Right renal cortex interstitium (tissue), 3 donors: Measurements from ENCODE around the gene FHOD3. TPM values are rescaled to one million over a fixed set of nuclear protein-coding genes. Genes with fewer than 3 reads are reported as not detected.
A peak's percentile ranks its signal among the peaks of the same experiment; 100 is the strongest.

Source experiments
- DNase-seq, 3 donors: peaks; one replicate each; pipeline ENCODE4 v3.0.0-alpha.2; 2013; ENCODE audit warnings: low read depth in 3 of 3, low spot score in 2 of 3
- polyA plus RNA-seq, 3 donors: library from polyadenylated mRNA; unstranded; fragments of 120-200 nt; gene quantifications; one replicate each; pipeline ENCODE4 v1.2.1, GENCODE V29; 2013; ENCODE audit not compliant: insufficient read length in 3 of 3

FHOD3 gene
- polyA plus RNA-seq, 3 donors, result 39.8 to 45.6 (median 40.1) TPM

DNA sequence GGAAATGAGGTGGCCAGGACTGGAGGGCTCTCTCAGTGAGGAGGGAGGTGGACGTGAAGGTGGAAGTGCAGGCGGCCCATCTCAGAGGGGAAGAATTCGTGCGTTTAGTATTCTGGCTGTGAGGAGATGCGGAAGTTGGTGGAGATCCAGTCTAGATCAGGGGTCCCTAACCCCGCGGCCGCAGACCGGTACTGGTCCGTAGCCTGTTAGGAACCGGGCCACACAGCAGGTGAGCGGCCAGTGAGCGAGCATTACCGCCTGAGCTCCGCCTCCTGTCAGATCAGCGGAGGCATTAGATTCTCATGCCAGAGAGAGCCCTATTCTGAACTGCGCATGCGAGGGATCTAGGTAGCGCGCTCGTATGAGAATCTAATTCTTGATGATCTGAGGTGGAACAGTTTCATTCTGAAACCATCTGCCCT, 1.6 kb upstream of the FHOD3 start:
- DNase-seq, result no peak

DNA sequence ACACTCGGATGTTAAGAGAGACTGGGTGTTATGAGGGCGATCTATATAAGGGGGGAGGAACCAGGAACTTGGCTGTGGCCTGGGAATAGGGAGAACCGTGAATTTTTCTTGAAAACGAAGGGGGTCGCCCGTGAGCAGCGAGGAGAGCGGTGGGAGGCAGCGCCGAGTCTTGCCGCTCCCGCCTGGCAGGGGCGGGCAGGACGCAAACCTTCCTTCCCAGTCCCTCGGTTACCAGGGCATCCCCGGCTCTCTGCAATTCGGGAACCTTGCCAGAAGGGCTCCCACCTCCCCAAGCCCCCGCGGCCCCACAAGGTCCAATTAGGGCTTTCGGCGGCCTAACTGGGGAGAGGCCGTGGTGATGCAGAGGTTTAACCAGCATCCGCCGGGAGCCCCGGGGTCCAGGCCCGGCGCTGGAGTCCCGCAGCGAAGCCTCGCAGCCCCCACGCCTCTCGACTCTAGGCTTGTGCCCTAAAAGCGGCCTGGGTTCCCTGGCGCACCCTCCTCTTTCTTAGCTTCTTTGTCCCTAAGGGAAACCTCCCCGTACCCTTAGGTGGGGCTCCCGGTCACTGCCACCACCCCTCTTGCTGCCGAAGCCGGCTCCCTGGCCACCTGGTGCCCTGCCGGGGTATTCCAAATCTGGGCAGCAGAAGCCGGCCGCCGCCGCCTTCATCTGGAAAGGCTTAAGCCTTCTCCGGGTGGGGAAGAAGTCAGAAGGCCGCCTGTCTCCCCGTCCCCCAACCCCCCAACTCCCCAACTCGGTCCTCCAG, 680 bp upstream of the FHOD3 start:
- DNase-seq, result peak in 1 of 3 donors; percentile 53

DNA sequence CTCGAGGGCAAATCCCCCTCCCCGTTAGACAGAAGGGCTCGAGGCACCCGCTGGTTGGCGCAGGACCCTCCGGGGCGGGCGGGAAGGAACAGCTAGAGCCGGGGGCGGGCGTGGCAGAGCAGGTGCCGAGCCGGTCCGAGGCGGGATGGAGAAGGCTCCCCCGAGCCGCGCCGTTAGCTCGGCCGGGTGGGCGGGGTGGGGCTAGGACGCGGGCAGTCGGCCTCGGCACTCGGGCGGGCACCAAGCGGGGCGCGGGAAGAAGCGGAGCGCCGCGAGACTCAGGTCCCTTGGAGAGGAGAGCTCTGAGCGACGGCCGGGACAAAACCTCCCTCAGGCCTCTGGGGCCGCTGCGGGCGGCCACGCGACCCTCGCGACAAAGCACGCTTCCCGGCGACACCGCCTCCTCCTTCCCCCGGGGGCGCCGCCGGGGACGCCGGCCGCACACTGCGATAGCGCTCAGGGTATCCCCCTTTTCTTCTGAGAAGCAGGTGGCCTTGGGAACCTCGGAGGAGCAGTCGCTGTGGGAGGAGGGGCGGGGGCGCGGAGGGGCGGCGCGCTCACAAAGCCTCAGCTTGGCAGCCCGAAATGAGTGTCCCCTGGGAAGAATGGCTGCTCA, 721 bp downstream of the FHOD3 start:
- no peak for DNase-seq

DNA sequence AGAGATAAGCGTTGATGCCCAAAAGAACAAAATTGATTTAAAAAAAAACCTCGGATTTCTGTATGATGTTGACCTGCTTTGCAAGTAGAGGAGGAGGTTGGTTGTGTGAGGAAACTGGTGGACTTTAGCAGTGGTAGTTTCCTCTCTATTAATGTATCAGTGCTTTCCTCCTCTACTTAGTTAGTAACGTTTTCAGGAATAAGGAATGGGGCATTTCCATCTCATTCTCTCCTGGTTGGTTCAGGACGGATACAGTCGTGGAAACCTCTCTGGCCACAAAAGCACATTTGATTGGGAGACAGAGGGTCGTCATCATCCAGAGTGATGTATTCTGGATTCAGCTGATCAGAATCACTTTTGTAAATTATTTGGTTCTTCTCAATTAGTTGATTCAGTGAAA, 1.5 kb downstream of the FHOD3 start:
- no peak for DNase-seq

- no peak for DNase-seq
Measured at GRCh38 chr18:36300211-36300610, 2.7 kb downstream of the FHOD3 start.

DNA sequence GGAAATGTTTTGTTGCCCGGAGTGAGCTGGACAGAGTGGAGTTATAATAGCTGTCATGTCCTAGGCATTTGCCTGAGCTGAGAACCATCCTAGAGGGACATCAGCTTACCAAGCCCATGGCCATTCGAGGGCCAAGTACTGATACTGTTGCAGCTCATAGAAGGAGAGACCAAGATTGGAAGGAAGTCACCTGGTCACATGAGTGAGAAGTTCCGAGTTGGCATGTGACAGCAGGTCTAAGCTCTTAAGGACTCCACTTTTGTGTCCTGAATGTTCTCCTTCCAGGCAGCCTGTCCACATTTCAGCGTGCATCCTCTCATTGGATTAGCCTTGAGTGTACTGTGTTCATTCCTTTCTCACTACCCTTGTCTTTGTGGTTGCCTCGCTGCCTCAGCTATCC, 4.4 kb downstream of the FHOD3 start:
- DNase-seq, result no peak

- DNase-seq, result no peak
Measured at GRCh38 chr18:36302676-36303075, 5.2 kb downstream of the FHOD3 start.

- no peak for DNase-seq
Measured at GRCh38 chr18:36303211-36303844, 5.8 kb downstream of the FHOD3 start.

- no peak for DNase-seq
Measured at GRCh38 chr18:36304723-36305122, 7.2 kb downstream of the FHOD3 start.

GRCh38 chr18:36305375-36305774, 7.9 kb downstream of the FHOD3 start:
- DNase-seq, result no peak

GRCh38 chr18:36307513-36307912, 10.0 kb downstream of the FHOD3 start:
- no peak for DNase-seq

- no peak for DNase-seq
Measured at GRCh38 chr18:36308711-36309435, 11.4 kb downstream of the FHOD3 start.

DNA sequence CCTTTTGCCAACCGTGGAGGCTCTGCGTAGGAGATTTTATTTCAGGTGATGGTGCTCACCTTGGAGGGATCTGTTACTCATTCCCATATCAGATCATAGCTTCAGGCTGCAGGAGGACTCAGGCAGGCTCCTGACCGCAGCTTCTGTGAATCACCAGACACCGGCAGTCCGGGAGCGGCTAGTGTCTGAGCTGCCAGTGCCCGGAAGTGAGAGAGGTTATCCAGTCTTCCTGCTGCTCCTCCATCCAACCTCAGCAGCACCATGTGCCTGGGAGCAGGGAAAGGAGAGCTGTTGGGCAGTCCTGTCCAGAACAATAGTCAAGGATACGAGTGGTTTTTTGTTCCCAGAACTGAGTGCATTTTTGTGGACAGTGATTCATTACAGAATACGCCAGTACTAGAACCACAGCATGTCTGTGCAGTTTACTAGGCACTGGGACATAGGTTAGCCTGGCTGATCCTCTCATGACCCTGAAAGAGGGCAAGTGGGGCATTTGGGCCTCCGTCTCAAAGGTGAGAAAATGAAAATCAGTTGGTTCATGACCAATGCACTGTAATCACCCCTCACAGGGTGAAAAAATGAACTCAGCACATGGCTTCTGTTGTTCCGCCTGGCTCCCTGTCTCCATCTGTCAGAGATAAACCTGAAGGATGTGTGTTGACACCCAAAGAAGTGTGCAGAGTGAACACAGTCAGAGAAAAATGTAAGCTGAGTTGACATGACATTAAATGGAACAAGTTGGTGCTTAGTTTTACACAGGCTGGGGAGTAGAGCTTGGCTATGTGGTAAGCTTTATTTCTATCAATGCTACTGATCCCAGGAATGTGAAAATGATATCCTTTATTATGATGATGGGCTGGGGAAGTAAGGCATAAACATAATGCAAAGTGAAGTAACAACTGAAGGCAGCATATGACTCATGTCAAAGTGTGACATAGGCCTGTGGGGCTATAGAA, 12.2 kb downstream of the FHOD3 start:
- no peak for DNase-seq

DNA sequence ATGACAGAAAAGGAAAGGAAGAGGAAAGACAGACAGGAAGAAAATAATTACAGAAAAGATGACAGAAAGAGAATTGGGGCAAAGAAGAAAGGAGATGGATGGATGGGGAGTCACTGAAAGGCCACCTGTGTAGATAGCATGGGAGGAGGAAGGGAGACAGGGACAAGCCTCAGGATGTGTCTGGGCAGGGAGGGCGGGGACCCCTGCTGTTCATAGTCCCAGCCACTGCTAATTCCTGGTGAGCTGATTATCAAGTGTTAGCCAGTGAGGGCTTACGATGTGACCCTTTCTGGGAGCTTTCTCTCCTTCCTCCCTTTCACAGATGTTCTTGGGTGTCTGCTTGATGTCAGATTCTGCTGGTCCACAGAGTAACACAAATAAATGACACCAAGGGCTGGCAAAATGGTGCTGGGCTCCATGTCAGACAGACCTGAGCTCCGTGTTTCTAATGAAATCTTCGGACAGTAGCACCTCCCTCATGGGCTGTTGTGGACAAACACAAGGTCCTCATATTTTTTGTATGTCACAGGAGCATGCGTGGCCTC, 13.6 kb downstream of the FHOD3 start:
- DNase-seq, result no peak

DNA sequence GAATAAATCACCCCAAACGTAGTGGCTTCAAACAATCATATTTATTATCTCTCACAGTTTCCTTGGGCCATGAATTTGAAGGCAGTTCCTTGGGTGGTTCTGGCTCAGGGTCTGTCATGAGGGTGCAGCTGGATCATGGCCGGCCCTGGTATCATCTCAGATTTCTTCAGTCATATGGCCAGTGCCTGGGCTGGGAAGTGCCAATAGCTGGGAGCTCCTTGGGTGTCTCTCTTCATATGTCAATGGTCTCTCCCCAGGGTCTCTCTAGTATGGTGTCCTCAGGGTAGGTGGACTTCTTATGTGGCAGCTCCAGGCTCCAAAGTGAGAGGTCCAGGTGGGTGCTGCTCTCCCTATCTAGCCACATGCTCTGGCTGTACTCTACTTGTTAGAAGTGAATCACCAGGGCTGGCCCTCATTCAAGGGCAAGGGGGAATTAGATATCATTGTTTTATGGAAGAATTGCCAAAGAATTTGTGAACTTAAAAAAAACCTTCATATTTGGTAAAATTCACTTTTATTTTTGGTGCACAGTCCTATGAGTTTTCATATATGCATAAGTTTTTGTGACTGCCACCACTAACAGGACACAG, 15.4 kb downstream of the FHOD3 start:
- no peak for DNase-seq

DNA sequence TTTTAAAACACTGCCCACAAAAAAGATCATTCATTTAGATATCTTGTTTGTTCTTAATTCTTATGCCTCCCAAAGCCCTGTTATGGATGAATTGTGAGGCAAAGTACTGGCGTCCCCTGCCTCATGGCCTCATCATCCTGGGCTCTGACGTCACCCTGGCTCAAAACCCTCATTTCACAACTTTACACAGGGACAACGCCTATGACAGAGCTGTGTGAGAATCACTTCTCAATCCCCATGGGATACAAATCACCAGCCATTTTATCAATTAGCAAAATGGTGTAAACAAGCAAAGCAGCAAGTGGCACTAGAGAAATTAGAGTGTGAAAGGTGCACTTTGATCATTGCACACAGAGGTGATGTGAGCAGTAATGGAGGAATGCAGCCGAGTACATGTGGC, 16.6 kb downstream of the FHOD3 start:
- no peak for DNase-seq

GRCh38 chr18:36314754-36315153, 17.2 kb downstream of the FHOD3 start:
- DNase-seq, result no peak

DNA sequence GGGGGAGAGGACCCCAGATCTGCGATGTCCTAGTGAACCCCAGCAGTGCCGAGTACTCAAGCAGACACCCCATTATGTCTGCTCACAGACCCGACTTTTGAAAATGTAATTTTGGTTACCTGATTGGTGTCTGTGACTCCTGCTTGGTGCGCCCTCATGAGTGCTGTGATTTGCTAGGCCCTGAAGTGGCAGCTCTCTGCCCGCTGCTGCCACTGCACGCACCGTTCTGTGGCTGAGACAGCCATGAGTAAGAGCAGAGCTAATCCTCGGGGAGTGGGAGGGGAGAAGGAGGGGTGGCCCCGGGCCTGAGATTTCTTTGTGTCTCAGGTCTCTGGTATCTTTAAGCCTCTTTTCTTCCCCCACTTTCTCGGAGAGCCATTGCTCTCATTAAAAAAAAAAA, 18.2 kb downstream of the FHOD3 start:
- no peak for DNase-seq

DNA sequence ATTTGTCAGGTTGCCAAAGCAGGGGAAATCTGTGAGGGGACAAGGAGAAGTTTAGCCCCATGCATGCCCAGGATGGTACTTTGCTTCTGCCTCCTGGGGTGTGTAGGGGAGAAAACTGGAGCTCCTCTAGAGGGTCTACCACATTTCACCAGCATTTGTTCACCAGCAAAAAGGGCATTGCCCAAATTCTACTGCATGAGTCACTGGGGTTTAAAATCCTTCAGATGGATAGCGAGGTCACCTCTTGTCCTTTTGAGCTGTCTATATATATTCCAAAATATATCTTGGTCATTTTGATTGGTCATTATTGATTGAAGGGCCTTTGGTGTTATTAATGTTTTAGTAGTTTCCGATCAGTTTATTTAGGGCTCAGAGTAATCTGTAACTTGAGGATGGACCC, 18.7 kb downstream of the FHOD3 start:
- no peak for DNase-seq
